ENCODE measurements around the gene SYMPK. TPM values are rescaled to one million over a fixed set of nuclear protein-coding genes. Genes with fewer than 3 reads are reported as not detected.

SYMPK gene
- total RNA-seq, 1 experiment from 2014 or later, result 47.7 TPM

DNA sequence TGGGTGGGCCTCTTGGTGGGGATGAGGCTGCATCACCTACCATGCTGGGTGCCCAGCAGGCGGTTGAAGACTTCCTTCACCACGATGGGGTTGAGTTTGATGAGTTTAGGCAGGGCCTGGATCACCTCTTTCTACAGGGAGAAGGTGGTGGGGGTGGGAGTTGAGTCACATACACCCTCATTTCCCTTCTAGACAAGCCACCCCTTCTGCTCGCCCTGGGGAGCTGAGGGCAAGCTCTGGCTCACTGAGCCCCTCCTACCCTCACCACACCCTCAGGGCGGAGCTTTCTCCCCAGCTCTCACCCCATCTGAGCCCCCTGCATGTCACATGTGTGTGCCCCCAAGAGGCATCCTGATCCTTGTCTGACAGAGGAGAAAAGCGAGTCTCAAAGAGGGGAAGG is 40.2 kb downstream of the SYMPK start:
- intact Hi-C loops (cut with micrococcal nuclease; ENCODE audit: unreplicated experiment), result no loop called here
- Histone ChIP-seq H3K4me1 (ENCODE audit: control insufficient read depth, insufficient read depth, low read length) (no peaks in the 10 kb centered on the region; the same call in 1 of the 2 replicates), H3K36me3 (ENCODE audit: control insufficient read depth, insufficient read depth, low read length) (no peaks in the 10 kb centered on the region), H3K27ac (ENCODE audit: low read length) (no peak overlapping the region), H3K9me3 (ENCODE audit: control insufficient read depth, insufficient read depth, low read depth, low read length) (no peaks in the 10 kb centered on the region), H3K4me3 (ENCODE audit: low read depth in 2 of 2, low read length in 2 of 2) (no peak overlapping the region), H3K27me3 (ENCODE audit: control insufficient read depth, insufficient read depth, low read length) (no peaks in the 10 kb centered on the region)
- TF ChIP-seq POLR2AphosphoS5 (IDR thresholded peaks at IDR 0.05; ENCODE audit: low read depth, low read length) (no peak), TCF7L2 (IDR thresholded peaks at IDR 0.05; ENCODE audit: low read depth, low read length) (no peak), SIN3A (IDR thresholded peaks at IDR 0.05; ENCODE audit: borderline replicate concordance, insufficient read depth, low read depth, low read length) (no peak)
- TF ChIP-seq, protein P1, sequence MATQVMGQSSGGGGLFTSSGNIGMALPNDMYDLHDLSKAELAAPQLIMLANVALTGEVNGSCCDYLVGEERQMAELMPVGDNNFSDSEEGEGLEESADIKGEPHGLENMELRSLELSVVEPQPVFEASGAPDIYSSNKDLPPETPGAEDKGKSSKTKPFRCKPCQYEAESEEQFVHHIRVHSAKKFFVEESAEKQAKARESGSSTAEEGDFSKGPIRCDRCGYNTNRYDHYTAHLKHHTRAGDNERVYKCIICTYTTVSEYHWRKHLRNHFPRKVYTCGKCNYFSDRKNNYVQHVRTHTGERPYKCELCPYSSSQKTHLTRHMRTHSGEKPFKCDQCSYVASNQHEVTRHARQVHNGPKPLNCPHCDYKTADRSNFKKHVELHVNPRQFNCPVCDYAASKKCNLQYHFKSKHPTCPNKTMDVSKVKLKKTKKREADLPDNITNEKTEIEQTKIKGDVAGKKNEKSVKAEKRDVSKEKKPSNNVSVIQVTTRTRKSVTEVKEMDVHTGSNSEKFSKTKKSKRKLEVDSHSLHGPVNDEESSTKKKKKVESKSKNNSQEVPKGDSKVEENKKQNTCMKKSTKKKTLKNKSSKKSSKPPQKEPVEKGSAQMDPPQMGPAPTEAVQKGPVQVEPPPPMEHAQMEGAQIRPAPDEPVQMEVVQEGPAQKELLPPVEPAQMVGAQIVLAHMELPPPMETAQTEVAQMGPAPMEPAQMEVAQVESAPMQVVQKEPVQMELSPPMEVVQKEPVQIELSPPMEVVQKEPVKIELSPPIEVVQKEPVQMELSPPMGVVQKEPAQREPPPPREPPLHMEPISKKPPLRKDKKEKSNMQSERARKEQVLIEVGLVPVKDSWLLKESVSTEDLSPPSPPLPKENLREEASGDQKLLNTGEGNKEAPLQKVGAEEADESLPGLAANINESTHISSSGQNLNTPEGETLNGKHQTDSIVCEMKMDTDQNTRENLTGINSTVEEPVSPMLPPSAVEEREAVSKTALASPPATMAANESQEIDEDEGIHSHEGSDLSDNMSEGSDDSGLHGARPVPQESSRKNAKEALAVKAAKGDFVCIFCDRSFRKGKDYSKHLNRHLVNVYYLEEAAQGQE (IDR thresholded peaks at IDR 0.05; ENCODE audit: insufficient read depth in 1 of 2, low read depth in 2 of 2, low read length in 1 of 2), result no peak
- TF ChIP-seq, protein P2, sequence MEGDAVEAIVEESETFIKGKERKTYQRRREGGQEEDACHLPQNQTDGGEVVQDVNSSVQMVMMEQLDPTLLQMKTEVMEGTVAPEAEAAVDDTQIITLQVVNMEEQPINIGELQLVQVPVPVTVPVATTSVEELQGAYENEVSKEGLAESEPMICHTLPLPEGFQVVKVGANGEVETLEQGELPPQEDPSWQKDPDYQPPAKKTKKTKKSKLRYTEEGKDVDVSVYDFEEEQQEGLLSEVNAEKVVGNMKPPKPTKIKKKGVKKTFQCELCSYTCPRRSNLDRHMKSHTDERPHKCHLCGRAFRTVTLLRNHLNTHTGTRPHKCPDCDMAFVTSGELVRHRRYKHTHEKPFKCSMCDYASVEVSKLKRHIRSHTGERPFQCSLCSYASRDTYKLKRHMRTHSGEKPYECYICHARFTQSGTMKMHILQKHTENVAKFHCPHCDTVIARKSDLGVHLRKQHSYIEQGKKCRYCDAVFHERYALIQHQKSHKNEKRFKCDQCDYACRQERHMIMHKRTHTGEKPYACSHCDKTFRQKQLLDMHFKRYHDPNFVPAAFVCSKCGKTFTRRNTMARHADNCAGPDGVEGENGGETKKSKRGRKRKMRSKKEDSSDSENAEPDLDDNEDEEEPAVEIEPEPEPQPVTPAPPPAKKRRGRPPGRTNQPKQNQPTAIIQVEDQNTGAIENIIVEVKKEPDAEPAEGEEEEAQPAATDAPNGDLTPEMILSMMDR (IDR thresholded peaks at IDR 0.05), result no peak
- in situ Hi-C loops (cut with HindIII; ENCODE audit: low pct_unique_long_range_greater_than_20kb, low sequenced_read_pairs), result no loop called here
- ChIA-PET POLR2A (no interaction called here), CTCF (no interaction called here)
- DNase-seq (ENCODE audit: low read depth, low spot score) (no peak), ATAC-seq (no peak)
- no TSS peak for BruUV-seq (replicated peaks)

DNA sequence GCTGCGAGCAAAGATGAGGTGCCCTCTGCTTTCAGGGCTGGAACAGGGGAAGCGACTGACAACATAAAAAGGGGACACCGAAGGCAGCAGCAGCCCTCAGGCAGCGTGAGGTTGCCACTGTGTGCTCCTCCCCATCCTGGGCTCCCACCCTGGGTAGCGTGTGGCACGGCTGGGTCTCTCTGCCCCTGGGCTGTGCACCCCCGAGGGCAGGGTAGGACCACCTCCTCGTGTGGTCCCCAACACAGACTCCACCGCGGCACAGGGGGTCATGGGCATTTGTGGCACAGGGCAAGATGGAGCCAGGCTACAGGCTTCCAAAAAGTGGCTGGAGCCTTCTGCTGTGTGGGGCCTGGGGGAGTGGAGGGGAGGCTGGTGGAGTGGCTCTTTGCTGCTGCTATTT is 41.4 kb downstream of the SYMPK start:
- intact Hi-C loops (cut with micrococcal nuclease; ENCODE audit: unreplicated experiment) (no loop called here), in situ Hi-C loops (cut with HindIII; ENCODE audit: low pct_unique_long_range_greater_than_20kb, low sequenced_read_pairs) (no loop called here)
- TF ChIP-seq TCF7L2 (IDR thresholded peaks at IDR 0.05; ENCODE audit: low read depth, low read length) (no peak), SIN3A (IDR thresholded peaks at IDR 0.05; ENCODE audit: borderline replicate concordance, insufficient read depth, low read depth, low read length) (no peak), POLR2AphosphoS5 (IDR thresholded peaks at IDR 0.05; ENCODE audit: low read depth, low read length) (no peak)
- TF ChIP-seq, protein P2 (IDR thresholded peaks at IDR 0.05), result no peak
- TF ChIP-seq, protein P1 (IDR thresholded peaks at IDR 0.05; ENCODE audit: insufficient read depth in 1 of 2, low read depth in 2 of 2, low read length in 1 of 2), result no peak
- DNase-seq (ENCODE audit: low read depth, low spot score) (no peak), ATAC-seq (no peak)
- H3K4me3 ChIP-seq (ENCODE audit: low read depth in 2 of 2, low read length in 2 of 2), result no peak overlapping the region
- no peaks in the 10 kb centered on the region for H3K36me3 ChIP-seq (ENCODE audit: control insufficient read depth, insufficient read depth, low read length)
- no peaks in the 10 kb centered on the region; the same call in 1 of the 2 replicates for H3K4me1 ChIP-seq (ENCODE audit: control insufficient read depth, insufficient read depth, low read length)
- no peak overlapping the region for H3K27ac ChIP-seq (ENCODE audit: low read length)
- ChIA-PET CTCF (no interaction called here), POLR2A (no interaction called here)
- BruUV-seq (replicated peaks), result no TSS peak
- H3K9me3 ChIP-seq (ENCODE audit: control insufficient read depth, insufficient read depth, low read depth, low read length), result no peaks in the 10 kb centered on the region
- no peaks in the 10 kb centered on the region for H3K27me3 ChIP-seq (ENCODE audit: control insufficient read depth, insufficient read depth, low read length)

Data from Panc1 (cell line).